ENCODE data around the gene BMAL1. TPM values are rescaled to one million over a fixed set of nuclear protein-coding genes. Genes with fewer than 3 reads are reported as not detected.

The BMAL1 gene
- total RNA-seq, 4 donors from 2014 or later, result 15.8 to 125 (median 24.4) TPM

- Histone ChIP-seq H3K9me3 (no peaks in the 10 kb centered on the region), H3K4me1 (no peaks in the 10 kb centered on the region), H3K36me3 (no peaks in the 10 kb centered on the region), H3K4me3 (no peak overlapping the region), H3K27ac (no peak overlapping the region), H3K27me3 (no peaks in the 10 kb centered on the region)
- no peak for DNase-seq
- TF ChIP-seq CTCF (IDR thresholded peaks at IDR 0.05) (no peak), POLR2A (IDR thresholded peaks at IDR 0.05) (no peak)
- intact Hi-C loops (cut with DNase I; ENCODE audit: low total_unique reads), result no loop called here
Observed at GRCh38 chr11:13352711-13353110, 75.1 kb downstream of the BMAL1 start.

GRCh38 chr11:13354335-13354734, 76.7 kb downstream of the BMAL1 start:
- Histone ChIP-seq H3K27me3 (no peaks in the 10 kb centered on the region), H3K4me1 (no peaks in the 10 kb centered on the region), H3K36me3 (no peaks in the 10 kb centered on the region), H3K4me3 (no peak overlapping the region), H3K9me3 (no peaks in the 10 kb centered on the region), H3K27ac (no peak overlapping the region)
- DNase-seq, result no peak
- intact Hi-C loops (cut with DNase I; ENCODE audit: low total_unique reads), result no loop called here
- TF ChIP-seq CTCF (IDR thresholded peaks at IDR 0.05), result no peak
- TF ChIP-seq POLR2A (IDR thresholded peaks at IDR 0.05), result no peak

GRCh38 chr11:13355191-13355590, 77.6 kb downstream of the BMAL1 start:
- DNase-seq, result no peak
- no peak overlapping the region for H3K27ac ChIP-seq
- no peak overlapping the region for H3K4me3 ChIP-seq
- H3K36me3 ChIP-seq, result no peaks in the 10 kb centered on the region
- H3K27me3 ChIP-seq, result no peaks in the 10 kb centered on the region
- no peaks in the 10 kb centered on the region for H3K9me3 ChIP-seq
- TF ChIP-seq CTCF (IDR thresholded peaks at IDR 0.05) (no peak), POLR2A (IDR thresholded peaks at IDR 0.05) (no peak)
- intact Hi-C loops (cut with DNase I; ENCODE audit: low total_unique reads), result no loop called here
- H3K4me1 ChIP-seq, result no peaks in the 10 kb centered on the region

- no peak for TF ChIP-seq CTCF (IDR thresholded peaks at IDR 0.05)
- no peak for TF ChIP-seq POLR2A (IDR thresholded peaks at IDR 0.05)
- Histone ChIP-seq H3K9me3 (no peaks in the 10 kb centered on the region), H3K27ac (no peak overlapping the region), H3K4me1 (no peaks in the 10 kb centered on the region), H3K4me3 (no peak overlapping the region), H3K36me3 (no peaks in the 10 kb centered on the region), H3K27me3 (no peaks in the 10 kb centered on the region)
- DNase-seq, result no peak
- intact Hi-C loops (cut with DNase I; ENCODE audit: low total_unique reads), result no loop called here
Observed at GRCh38 chr11:13357232-13357631, 79.6 kb downstream of the BMAL1 start.

- Histone ChIP-seq H3K36me3 (no peaks in the 10 kb centered on the region), H3K9me3 (no peaks in the 10 kb centered on the region), H3K27ac (no peak overlapping the region), H3K4me1 (no peaks in the 10 kb centered on the region), H3K4me3 (no peak overlapping the region), H3K27me3 (no peaks in the 10 kb centered on the region)
- intact Hi-C loops (cut with DNase I; ENCODE audit: low total_unique reads), result no loop called here
- DNase-seq, result no peak
- TF ChIP-seq CTCF (IDR thresholded peaks at IDR 0.05), result no peak
- no peak for TF ChIP-seq POLR2A (IDR thresholded peaks at IDR 0.05)
Observed at GRCh38 chr11:13358596-13359270, 81.1 kb downstream of the BMAL1 start.

All from uterus (tissue), 4 donors.